Measurements from ENCODE around the gene ASB1.

The ASB1 gene

GRCh38 chr2:238422940-238423339 is 3.8 kb upstream of the ASB1 start:
- H3F3A ChIP-seq (ENCODE audit: insufficient read depth, low read length), result peaks cover 4% of the 10 kb centered on the region; the same call in 1 of the 2 replicates
- no peaks in the 10 kb centered on the region for H3K36me3 ChIP-seq (replicated peaks; ENCODE audit: insufficient read depth, low read length)
- DNase-seq, result no peak
- no peak overlapping the region for H3K4me3 ChIP-seq (ENCODE audit: low read length)
- peaks cover 10% of the 10 kb centered on the region for H3K79me2 ChIP-seq (ENCODE audit: low read length)
- TF ChIP-seq CTCF (IDR thresholded peaks at IDR 0.05; ENCODE audit: low read length) (no peak), EZH2phosphoT487 (IDR thresholded peaks at IDR 0.05; ENCODE audit: low read length) (no peak), EZH2 (optimal IDR thresholded peaks at IDR 0.05; ENCODE audit: low read depth, low read length) (no peak)
- no peaks in the 10 kb centered on the region for H3K27me3 ChIP-seq (replicated peaks; ENCODE audit: insufficient read depth, low read length)
- 0 out of 2 replicates have a peak, but pooled peaks cover 4% of the 10 kb centered on the region for H3K4me1 ChIP-seq (ENCODE audit: low read length)
- H3K27ac ChIP-seq (ENCODE audit: low read length), result no peak overlapping the region
- no peak overlapping the region for H3K9ac ChIP-seq (ENCODE audit: low read length)
- no peaks in the 10 kb centered on the region for H4K20me1 ChIP-seq (ENCODE audit: insufficient read depth, low read length)
- H3K4me2 ChIP-seq (ENCODE audit: low read depth, low read length), result no peak overlapping the region
- no peak overlapping the region for H2AFZ ChIP-seq (ENCODE audit: low read length)
- no peaks in the 10 kb centered on the region for H3K9me3 ChIP-seq (replicated peaks; ENCODE audit: insufficient read depth, low read length)
- H3K9me2 ChIP-seq (replicated peaks; ENCODE audit: insufficient read depth, low read length), result no peaks in the 10 kb centered on the region

- Histone ChIP-seq H3K9me2 (replicated peaks; ENCODE audit: insufficient read depth, low read length) (no peaks in the 10 kb centered on the region), H3K4me1 (ENCODE audit: low read length) (0 out of 2 replicates have a peak, but pooled peaks cover 4% of the 10 kb centered on the region), H2AFZ (ENCODE audit: low read length) (no peak overlapping the region), H4K20me1 (ENCODE audit: insufficient read depth, low read length) (no peaks in the 10 kb centered on the region), H3K27ac (ENCODE audit: low read length) (no peak overlapping the region), H3K9ac (ENCODE audit: low read length) (no peak overlapping the region), H3K79me2 (ENCODE audit: low read length) (peaks cover 18% of the 10 kb centered on the region), H3K36me3 (replicated peaks; ENCODE audit: insufficient read depth, low read length) (no peaks in the 10 kb centered on the region), H3K9me3 (replicated peaks; ENCODE audit: insufficient read depth, low read length) (no peaks in the 10 kb centered on the region), H3K4me3 (ENCODE audit: low read length) (no peak overlapping the region), H3K4me2 (ENCODE audit: low read depth, low read length) (no peak overlapping the region), H3F3A (ENCODE audit: insufficient read depth, low read length) (no peaks in the 10 kb centered on the region), H3K27me3 (replicated peaks; ENCODE audit: insufficient read depth, low read length) (no peaks in the 10 kb centered on the region)
- no peak for TF ChIP-seq CTCF (IDR thresholded peaks at IDR 0.05; ENCODE audit: low read length)
- no peak for TF ChIP-seq EZH2phosphoT487 (IDR thresholded peaks at IDR 0.05; ENCODE audit: low read length)
- TF ChIP-seq EZH2 (optimal IDR thresholded peaks at IDR 0.05; ENCODE audit: low read depth, low read length), result no peak
- DNase-seq, result no peak
Measured at GRCh38 chr2:238423561-238424312, 3.0 kb upstream of the ASB1 start.

- no peaks in the 10 kb centered on the region for H4K20me1 ChIP-seq (ENCODE audit: insufficient read depth, low read length)
- DNase-seq, result no peak
- H3K27me3 ChIP-seq (replicated peaks; ENCODE audit: insufficient read depth, low read length), result no peaks in the 10 kb centered on the region
- no peak overlapping the region for H3K4me2 ChIP-seq (ENCODE audit: low read depth, low read length)
- H3K4me1 ChIP-seq (ENCODE audit: low read length), result 0 out of 2 replicates have a peak, but pooled peaks cover 4% of the 10 kb centered on the region
- peaks cover 24% of the 10 kb centered on the region for H3K79me2 ChIP-seq (ENCODE audit: low read length)
- H3K9ac ChIP-seq (ENCODE audit: low read length), result no peak overlapping the region
- no peaks in the 10 kb centered on the region for H3K9me3 ChIP-seq (replicated peaks; ENCODE audit: insufficient read depth, low read length)
- TF ChIP-seq CTCF (IDR thresholded peaks at IDR 0.05; ENCODE audit: low read length), result no peak
- no peak for TF ChIP-seq EZH2 (optimal IDR thresholded peaks at IDR 0.05; ENCODE audit: low read depth, low read length)
- TF ChIP-seq EZH2phosphoT487 (IDR thresholded peaks at IDR 0.05; ENCODE audit: low read length), result no peak
- no peaks in the 10 kb centered on the region for H3K36me3 ChIP-seq (replicated peaks; ENCODE audit: insufficient read depth, low read length)
- no peaks in the 10 kb centered on the region; the same call in 1 of the 2 replicates for H3F3A ChIP-seq (ENCODE audit: insufficient read depth, low read length)
- H3K9me2 ChIP-seq (replicated peaks; ENCODE audit: insufficient read depth, low read length), result no peaks in the 10 kb centered on the region
- no peak overlapping the region for H3K27ac ChIP-seq (ENCODE audit: low read length)
- H2AFZ ChIP-seq (ENCODE audit: low read length), result no peak overlapping the region
- no peak overlapping the region for H3K4me3 ChIP-seq (ENCODE audit: low read length)
Measured at GRCh38 chr2:238424313-238424700, 2.4 kb upstream of the ASB1 start.

All from MM.1S (cell line).